ENCODE results near the gene PADI2.

GRCh38 chr1:17043676-17044075, 75.6 kb downstream of the PADI2 start:
- TF ChIP-seq CTCF (conservative IDR thresholded peaks at IDR 0.05; ENCODE audit: low read length): no peak
- TF ChIP-seq EZH2phosphoT487 (IDR thresholded peaks at IDR 0.05; ENCODE audit: borderline replicate concordance, low read depth, low read length): no peak

Measured in OCI-LY7 (cell line).